AG10803 (cell line): Measurements from ENCODE around the gene DLG2.

Experiments used
- DNase-seq: peaks from one replicate; pipeline ENCODE4 v3.0.0; 2010; ENCODE audit warnings: low read depth
- H3K4me3 ChIP-seq: 2 replicates; pipeline ENCODE4 v1.5.1; 2011; ENCODE audit warnings: mild to moderate bottlenecking, low read length, control low read depth
- TF ChIP-seq, protein P1 (sequence below): conservative IDR thresholded peaks from 2 replicates; pipeline ENCODE4 v1.5.1; 2011; ENCODE audit warnings: mild to moderate bottlenecking, low read length, control low read depth, inconsistent platforms

The DLG2 gene

DNA sequence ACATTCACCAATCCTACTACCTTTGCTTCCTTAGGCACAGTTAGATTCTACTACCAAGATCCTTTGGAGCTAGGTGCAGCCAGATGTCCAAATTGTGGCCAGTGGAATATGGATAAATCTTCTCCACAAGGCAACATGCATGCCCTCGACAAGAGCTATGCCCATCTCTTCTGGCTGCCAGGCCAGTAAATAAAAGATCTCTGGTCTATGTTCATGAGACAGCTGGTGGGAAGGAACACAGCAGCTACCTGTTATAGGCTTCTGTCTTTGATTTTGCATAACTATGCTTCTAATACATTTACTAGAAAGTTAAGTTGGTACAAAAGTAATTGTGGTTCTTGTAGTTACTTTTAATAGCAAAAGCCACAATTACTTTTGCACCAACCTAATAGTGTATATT lies 182.7 kb downstream of the DLG2 start:
- H3K4me3 ChIP-seq = no peak overlapping the region
- DNase-seq = no peak
- TF ChIP-seq, protein P1, sequence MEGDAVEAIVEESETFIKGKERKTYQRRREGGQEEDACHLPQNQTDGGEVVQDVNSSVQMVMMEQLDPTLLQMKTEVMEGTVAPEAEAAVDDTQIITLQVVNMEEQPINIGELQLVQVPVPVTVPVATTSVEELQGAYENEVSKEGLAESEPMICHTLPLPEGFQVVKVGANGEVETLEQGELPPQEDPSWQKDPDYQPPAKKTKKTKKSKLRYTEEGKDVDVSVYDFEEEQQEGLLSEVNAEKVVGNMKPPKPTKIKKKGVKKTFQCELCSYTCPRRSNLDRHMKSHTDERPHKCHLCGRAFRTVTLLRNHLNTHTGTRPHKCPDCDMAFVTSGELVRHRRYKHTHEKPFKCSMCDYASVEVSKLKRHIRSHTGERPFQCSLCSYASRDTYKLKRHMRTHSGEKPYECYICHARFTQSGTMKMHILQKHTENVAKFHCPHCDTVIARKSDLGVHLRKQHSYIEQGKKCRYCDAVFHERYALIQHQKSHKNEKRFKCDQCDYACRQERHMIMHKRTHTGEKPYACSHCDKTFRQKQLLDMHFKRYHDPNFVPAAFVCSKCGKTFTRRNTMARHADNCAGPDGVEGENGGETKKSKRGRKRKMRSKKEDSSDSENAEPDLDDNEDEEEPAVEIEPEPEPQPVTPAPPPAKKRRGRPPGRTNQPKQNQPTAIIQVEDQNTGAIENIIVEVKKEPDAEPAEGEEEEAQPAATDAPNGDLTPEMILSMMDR = no peak

- H3K4me3 ChIP-seq = no peak overlapping the region
- TF ChIP-seq, protein P1 = no peak
- DNase-seq = no peak
Observed at GRCh38 chr11:85440273-85440672, 186.9 kb downstream of the DLG2 start.

DNA sequence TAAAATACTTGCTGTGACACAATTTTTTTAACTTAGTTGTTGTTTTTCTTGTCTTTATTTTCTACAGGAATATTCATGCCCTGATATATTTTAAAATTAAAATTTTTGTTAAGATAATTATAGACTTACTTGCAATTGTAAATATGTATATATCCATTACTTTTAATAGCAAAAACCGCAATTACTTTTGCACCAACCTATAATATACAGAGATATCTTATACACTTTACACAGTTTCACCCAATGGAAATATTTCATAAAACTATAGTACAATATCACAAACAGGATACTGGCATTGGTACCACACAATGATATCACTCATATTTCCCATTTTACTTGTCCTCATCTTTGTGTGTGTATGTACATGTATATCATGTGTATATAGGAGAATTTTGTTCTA lies 188.8 kb downstream of the DLG2 start:
- no peak overlapping the region for H3K4me3 ChIP-seq
- no peak for DNase-seq
- TF ChIP-seq, protein P1 = no peak

GRCh38 chr11:85431319-85431718 lies 195.8 kb downstream of the DLG2 start:
- H3K4me3 ChIP-seq = no peak overlapping the region
- TF ChIP-seq, protein P1 = no peak
- DNase-seq = no peak

- TF ChIP-seq, protein P1 = no peak
- DNase-seq = no peak
- no peak overlapping the region for H3K4me3 ChIP-seq
Observed at GRCh38 chr11:85423794-85424193, 203.3 kb downstream of the DLG2 start.

- no peak overlapping the region for H3K4me3 ChIP-seq
- no peak for DNase-seq
- TF ChIP-seq, protein P1 = no peak
Observed at GRCh38 chr11:85423316-85423715, 203.8 kb downstream of the DLG2 start.

DNA sequence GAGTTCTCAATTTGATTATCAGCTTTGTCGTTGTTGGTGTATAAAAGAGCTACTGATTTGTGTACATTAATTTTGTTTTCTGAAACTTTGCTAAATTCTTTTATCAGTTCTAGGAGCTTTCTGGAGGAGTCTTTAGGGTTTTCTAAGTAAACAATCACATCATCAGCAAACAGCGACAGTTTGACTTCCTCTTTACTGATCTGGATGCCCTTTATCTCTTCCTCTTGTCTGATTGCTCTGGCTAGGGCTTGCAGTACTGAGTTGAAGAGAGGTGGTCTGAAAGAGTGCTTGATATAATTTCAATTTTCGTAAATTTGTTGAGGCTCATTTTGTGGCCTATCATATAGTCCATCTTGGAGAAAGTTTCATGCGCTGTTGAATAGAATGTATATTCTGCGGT lies 213.0 kb downstream of the DLG2 start:
- TF ChIP-seq, protein P1 = no peak
- no peak for DNase-seq
- H3K4me3 ChIP-seq = no peak overlapping the region
